ENCODE measurements around the gene MMP1.

MMP1 gene

DNA sequence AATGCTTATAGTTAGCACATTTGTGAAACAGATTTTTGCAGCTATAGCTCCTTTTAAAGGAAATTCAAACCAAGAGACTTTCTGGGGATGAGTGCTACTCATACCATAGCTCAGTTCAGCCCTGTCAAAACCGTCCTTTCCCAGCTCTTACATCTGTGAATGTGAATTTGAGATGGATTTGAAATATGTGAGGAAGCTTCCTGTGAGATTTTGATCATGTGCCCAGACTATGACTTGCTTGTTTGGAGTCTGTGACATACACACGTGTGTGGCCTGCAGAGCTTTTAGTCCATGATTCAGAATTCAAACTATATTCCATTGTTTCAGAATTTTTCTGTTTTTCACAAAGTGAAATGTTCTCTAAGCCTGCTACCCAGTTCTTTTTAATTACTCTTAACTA, 4.4 kb upstream of the MMP1 start:
- DNase-seq = no peak

DNA sequence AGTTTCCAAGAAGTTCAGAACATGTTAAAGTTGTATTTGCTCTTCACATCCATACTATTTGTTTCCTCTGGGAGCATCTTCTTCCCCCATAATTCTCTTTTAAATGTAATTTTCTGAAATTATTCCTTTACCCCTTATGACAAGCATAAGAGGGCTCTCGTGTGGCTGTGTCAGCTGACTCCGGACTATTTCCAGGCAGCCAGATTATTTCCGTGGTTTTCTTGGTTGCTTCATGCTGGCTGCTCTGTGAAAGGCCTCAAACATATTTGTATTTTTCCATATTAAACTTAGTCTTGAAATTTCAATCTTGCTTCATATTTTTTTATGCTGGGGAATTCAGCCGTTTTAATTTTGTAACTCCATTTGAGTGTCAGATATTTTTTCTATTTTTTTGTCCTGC, 2.8 kb upstream of the MMP1 start:
- DNase-seq = no peak

DNA sequence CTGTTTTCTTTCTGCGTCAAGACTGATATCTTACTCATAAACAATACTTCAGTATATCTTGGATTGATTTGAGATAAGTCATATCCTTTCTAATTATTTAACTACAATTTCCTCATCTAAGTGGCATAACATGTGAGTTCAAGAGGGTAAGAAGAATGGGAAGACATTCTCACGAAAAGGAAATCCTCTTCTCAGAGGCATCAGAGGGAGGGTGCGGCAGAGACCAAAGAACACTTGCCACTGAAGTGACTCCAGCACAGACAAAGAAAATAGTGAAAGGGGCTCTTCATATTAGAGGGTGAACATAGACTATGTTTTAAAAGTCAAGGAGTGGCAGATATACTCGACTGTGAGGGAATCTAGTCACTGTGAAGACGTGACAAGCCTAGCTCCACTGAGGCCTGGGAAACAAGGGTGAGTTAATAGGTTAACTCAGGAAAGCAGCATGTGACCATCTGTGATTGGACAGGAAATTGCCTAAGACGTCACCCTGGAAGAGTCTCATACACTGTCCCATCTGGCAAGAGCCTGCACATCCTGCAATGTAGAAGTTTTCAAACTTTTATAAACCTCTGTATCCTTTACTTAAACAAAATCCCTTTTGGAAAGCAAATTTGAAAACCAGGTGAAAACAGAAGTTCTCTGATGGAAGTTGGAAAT, 1.9 kb upstream of the MMP1 start:
- DNase-seq = no peak

DNA sequence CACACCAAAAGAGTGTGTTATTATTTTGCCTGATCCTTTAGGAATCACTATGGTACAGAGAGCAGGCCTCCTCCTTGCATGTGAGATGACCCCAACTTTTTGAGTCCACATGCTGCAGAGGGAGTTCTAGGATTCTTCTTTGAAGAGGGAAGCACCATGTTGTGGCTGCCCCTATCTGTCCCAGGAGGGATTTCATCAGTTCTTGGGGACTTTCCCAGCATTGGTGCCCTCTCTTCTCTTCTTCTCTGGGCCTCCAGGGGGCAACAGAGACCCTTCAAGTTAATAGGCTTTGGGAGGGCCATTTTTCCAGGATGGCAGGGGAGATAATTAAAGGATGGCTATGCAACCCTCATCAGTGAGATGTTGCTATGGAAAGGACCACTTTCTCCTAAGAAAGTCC, 3.6 kb downstream of the MMP1 start:
- peak; percentile 39 for DNase-seq

DNA sequence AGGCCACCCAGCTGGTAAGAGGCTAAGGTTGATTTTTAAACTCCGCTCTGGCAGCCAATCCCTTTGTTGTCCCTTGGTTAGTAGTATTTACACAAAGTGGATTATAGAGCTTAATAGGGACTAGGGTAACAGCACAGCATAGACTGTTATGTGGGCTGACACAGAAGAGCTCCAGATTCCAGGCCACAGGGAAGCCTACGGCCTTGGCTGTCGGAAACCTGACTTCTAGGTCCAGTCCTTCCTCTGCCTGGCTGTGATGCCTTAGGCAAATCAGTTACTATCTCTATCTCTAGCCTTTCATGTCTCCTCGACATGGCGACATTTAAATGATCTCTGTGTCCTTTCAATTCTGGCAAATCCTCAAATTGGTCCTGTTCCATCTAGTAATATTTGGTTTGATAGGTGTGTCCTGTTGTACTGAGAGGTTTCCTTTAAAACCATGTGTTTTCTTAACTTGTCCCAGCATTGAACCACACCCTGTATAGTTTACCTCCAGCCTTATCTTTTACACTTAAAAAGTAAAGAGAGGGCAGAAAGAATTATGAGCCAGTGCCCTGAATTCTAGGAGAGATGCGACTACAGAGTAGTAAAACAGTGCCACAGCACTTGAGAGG, 4.2 kb downstream of the MMP1 start:
- no peak for DNase-seq

DNA sequence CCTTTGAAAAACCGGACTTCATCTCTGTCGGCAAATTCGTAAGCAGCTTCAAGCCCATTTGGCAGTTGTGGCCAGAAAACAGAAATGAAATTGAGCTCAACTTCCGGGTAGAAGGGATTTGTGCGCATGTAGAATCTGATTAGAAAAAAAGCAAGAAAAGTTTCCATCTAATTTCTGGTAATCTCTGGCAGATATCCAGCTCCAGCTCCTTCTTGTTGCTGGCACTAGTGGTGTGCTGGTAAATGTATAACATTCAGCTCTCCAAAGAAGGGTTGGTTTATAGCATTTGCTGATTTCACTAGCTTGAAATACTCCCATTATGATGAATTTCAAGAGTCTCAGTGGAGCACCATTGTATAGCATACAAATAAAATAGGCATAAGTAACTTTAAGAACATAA, 5.4 kb downstream of the MMP1 start:
- no peak for DNase-seq

DNA sequence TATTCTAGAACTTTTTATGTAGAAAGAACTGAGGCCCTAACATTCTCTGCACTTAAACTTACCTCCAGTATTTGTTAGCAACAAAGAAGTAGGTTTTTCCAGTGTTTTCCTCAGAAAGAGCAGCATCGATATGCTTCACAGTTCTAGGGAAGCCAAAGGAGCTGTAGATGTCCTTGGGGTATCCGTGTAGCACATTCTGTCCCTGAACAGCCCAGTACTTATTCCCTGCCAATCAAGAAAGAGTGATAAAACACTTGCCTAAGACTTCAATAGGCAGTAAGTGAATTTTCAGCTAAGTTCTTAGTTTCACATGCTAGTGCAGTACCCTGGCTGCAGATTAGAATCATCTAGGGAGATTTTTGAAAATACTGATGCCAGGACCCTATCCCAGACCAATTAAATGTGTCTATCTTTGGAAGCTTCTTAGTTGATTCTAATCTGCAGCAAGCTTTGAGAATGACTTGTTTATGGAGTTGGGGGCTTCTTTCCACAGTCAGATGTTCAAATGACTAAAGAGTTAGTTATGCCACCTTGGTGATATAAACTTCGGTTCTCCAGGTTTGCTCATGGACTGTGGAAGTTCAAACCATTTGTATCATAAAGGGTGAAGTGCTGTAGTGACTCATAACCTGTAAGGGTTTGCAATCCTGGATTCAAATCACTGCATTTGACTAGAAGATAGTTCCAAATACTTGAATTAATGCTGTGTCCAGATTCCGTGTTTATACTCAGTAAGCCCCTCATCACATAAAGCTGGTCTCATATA, 6.5 kb downstream of the MMP1 start:
- no peak for DNase-seq

DNA sequence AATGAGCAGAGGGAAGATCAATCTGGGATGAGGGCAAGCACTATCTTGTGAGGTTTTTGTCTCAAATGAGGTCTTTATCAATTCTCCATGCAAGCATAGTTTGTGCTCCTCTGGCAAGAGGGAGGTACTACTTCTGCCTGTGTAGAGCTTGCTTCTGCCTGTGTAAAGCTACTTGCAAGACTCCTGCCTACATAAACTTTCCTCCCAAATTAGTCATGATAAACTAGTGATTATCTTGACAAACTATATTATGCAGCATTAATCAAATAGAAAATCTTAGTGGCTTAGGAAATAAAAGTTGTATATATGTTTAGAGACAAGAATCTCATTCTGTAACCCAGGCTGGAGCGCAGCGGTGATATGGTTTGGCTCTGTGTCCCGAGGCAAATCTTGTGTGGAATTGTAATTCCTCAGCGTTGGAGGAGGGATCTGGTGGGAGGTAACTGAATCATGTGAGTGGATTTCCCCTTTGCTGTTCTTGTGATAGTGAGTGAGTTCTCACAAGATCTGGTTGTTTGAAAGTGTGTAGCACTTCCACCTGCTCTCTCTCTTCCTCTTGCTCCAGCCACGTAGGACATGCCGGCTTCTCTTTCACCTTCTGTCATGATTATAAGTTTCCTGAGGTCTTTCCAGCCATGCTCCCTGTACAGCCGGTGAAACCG, 9.5 kb downstream of the MMP1 start:
- no peak for DNase-seq

DNA sequence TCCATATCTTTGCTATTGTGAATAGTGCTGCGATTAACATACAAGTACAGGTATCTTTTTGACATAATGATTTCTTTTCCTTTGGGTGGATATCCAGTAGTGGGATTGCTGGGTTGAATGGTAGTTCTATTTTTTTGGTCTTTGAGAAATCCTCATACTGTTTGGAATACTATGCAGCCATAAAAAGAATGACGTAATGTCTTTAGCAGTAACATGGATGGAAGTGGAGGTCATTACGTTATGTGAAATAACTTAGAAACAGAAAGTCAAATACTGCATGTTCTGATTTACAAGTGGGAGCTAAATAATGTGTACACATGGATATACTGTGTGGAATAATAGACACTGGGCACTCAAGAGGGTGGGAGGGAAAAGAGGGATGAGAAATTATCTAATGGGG, 13.6 kb downstream of the MMP1 start:
- no peak for DNase-seq

DNA sequence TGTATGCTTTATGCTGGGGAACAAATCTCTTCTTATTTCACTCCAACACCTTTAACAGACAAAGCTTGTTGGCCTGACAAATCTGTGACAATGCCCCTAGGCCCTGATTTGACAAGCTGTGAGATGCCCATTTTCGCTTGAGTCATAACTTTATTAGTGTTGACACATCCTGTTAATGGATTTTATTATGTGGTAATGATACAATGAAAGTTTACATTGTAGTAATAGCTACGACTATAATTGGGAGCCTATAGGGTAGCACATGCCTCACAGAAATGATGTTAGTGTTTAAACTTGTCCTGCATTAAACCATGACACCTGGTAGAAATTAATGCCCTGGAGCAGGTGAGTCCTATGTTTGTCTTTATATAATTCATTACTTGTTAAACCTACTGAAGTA, 14.2 kb downstream of the MMP1 start:
- no peak for DNase-seq

DNA sequence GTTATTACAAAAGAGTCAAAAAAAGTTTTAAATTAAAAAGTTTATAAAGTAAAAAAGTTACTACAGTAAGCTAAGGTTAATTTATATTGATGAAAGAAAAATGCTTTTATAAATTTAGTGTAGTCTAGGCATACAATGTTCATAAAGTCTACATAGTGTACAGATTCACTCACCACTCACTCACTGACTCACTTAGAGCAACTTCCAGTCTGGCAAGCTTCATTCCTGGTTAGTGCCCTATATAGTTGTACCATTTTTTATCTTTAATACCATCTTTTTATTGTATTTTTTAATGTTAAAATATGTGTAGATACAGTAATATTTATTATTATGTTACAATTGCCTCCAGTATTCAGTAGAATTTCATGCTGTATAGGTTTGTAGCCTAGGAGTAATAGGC, 14.9 kb downstream of the MMP1 start:
- no peak for DNase-seq

DNA sequence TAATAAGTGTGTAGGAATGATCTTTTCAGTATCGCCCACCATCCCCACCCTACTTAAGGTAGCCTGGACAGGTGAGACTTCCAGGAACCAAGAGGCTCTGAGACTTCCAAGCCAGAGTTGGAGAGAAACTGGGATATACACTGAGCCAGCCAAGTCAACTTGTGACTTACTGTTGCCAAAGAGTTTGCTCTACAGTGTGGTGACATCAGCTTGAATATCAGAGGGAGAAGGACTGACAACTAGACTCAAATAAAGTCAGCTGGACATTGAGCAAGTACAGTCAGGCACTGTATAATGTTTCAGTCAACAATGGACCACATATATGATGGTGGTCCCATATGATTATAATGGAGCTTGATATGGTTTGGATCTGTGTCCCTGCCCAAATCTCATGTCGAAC, 16.3 kb downstream of the MMP1 start:
- no peak for DNase-seq

DNA sequence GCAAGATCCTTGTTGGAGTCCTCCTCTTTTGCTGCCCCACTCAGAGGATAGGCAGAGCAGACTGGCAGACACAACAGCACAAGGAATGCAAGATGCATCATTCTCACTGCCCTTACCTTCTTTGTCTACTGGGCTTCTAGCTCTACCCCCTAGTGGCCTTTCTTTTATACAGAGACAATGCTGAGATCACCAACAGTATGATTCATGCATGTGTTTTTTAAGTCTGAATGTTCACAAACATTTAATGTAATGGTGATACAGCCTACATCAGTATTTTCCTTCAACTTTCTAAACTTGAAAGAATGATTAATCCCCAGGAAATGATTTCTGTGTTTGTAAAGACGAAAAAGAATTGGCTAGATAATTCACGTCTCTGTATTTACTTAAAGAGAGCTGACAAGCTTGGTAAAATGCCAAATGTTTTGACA, 17.5 kb downstream of the MMP1 start, which contains the start of gene MMP10:
TSS of gene MMP10 (minus strand) at position 138 of the 428 bp plus-strand sequence. CDS start at position 101, 37 bp downstream.
- DNase-seq = peak; percentile 8

DNA sequence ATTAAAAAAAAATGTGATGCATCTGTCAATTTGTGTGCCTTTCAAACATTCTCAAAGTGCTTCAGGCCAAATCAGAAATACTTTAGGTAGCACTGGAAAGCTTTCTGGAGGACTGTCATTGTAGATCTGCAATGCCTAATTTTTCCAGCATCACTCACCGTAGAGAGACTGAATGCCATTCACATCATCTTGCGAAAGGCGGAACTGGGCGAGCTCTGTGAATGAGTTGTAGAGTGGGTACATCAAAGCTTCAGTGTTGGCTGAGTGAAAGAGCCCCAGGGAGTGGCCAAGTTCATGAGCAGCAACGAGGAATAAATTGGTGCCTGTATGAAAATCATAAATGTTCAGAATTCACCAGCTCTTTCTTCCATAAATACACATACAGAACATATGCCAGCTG, 21.5 kb downstream of the MMP1 start:
- DNase-seq = no peak

DNA sequence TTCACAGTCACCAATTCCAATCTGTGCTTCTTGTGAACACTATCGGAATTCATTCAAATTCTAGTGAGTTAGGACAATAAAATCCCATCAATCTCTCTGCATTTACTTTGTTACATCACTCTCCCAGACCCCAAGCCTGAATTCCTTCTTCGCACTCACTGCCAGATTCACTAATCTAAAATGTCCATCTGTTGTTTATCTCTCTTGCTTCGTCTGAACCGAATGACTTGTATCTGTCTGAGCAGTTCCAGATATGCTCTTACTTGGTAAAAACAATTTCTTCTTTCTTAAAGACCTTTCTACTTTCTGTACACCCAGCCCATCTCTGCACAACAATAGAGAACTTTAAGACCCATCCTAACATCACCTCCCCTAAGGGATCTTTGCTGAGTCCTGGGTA, 24.6 kb downstream of the MMP1 start:
- no peak for DNase-seq

DNA sequence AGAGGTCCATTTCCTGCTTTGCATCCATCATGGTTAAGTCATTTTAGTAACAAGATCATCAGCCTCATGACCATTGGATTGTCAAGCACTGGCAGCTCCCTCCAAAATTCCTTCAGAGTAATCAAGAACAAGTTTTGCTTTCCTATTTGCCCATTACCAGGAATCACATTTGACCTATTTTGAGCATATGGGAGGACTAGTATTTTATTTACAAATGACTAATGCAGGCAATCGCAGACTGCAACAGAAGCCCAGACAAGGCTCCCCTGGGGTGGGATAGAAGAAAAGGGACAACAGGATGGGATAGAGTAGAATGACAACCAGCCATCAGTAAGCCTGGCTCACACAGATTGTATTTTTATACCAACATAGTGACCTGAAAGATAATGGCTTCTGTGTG, 26.6 kb downstream of the MMP1 start:
- no peak for DNase-seq

DNA sequence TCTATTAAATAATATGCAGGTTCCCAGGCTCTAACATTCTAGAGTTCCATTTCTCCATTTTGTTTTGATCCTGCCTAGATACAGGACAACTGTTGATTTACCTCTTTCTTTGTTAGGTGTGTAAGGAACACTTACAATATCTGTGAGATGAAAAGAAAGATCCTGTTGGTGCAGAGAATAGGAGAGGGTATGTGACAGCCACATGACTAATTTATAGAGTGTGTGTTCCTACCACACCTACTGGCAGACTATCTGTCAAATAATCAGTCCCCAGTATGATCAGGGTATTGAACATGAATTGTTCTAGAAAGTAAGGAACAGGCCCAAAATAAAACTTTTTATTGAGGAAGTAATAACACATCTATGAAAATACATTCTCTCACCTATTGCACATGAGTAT, 27.8 kb downstream of the MMP1 start:
- DNase-seq = no peak

DNA sequence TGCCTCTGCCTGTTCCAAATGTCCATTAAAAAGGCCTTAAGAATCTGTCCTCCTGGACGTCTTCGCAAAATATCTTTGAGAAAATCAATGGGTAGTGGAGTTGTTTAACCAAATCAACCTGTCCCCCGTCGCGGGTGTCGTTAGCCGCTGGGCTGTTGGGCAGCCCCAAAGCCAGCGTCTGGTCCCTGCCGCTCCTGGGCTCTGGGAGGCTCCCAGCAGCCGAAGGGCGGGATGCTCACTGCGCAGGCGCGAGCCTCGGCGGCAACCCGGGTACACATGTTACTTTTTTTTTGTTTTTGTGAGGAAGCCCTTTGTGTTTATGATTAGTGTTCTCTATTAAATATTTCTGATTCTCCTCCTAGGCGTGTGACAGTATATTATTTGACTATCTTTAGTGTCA, 30.2 kb downstream of the MMP1 start:
- DNase-seq = no peak

DNA sequence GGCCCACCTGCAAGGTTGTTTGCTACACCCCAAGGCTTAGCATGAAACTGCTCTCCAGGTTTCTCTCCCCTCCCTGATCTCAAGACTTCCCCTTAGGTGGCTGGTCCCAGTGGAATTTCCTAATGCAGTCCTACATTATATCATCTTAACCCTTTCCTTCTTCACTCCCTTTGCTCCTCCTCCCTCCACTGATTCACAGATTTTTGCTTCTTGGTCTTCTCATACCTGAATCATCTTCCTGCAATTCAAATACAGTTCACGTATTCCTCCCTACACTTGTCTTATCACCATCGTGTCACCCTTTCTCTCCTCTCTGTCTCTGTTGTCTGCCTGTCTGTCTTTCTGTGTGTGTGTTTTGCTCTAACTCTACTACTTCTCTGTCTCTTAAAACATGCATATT, 34.5 kb downstream of the MMP1 start:
- no peak for DNase-seq

DNA sequence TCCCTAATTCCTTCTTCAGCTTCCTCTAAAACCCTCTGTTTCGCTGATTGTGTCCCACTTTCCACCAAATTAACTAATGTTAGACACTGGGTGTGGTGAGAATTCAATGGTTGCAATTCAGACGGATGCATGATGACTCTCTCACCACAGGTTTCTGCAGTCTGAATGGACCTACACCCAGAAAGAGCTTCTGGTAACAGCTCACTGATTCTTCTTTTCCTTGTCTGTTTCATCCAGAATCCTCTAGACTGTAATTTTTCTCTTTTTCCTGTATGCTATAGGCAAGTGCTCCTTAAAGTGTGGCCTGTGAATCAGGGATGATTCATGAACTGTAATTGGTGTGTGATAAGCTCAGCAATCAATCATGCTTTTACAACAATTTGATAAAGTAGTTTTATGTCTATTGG, 35.6 kb downstream of the MMP1 start:
- DNase-seq = no peak

DNA sequence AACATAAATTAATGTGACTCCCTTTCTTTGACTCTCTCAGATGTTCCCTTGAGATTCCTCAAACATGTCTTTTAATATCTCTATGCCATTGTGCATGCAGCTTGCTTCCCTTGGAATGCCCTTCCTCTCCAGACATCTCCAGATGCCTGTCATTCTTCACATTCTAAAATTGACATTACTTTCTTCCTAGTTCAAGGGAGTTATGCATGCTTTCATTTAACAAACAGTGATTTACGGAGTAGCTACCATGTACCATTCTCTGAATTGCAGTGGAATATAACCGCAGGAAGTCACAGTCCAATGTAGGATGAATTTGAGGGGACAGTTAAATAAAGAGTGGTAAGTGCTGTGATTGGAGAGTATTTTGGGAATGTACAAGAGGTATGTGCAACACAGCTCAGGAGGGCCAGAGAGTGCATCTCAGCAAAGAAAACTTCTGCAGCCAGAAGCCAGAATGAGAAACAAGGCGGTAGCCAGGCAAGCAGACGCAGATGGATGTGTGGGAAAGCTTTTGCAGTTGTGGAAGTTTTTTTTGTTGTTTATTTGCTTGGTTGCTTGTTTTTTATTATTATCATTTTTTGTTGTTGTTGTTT, 36.2 kb downstream of the MMP1 start:
- DNase-seq = no peak

DNA sequence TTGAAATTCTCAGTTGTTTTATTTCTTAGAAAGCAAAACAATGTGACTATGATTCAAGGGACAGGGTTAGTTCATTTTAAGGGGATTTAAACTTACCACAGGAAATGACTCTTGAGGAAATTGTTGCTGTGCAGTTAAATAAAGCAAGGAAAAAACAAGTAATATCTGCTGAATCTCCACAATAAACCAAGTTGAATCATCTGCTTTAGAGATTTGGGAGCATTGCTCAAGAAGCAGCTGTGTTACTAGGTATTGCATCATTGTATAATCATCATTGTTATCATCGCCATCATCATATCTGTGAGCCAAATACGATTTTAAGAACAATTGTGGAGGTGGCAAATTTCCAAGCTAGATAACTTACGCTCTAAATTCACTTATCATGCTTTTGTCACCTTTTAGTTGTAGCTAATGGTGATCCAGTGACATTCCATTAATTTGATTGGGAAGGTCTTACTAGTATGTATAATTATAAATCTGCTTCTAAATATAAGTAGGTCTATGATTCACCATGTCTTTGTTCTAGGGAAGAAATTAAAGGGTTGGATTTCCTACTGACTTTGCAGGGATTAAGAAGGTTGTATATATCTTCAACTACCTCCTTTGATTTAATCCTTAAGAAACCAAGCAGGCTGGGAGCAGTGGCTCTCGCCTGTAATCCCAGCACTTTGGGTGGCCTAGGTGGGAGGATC, 37.5 kb downstream of the MMP1 start:
- DNase-seq = peak; percentile 45

Measured in OCI-M1 (cell line).